GM12878 (cell line): ENCODE results near the gene SLC5A6. TPM values are rescaled to one million over a fixed set of nuclear protein-coding genes. Genes with fewer than 3 reads are reported as not detected.

Experiments used
- ATAC-seq: fragments of 200-7000 bp; cut with Tn5 transposase; 3 replicates; pipeline ENCODE4 v1.9.1; 2020; ENCODE audit warnings: mild to moderate bottlenecking, moderate library complexity
- BruUV-seq: library from RNA; stranded (reverse); fragments of 400-500 nt; replicated peaks from 2 replicates; lab custom pipeline; 2021; lab: Mats Ljungman, UMichigan
- CTCF ChIA-PET: fragments of 300-600 bp; sonication (Branson Sonifier 250); formaldehyde crosslinking; extraction: SDS; loops from one replicate; lab custom pipeline; 2021; ENCODE audit warnings: inconsistent platforms; lab: Yijun Ruan, JAX
- POLR2A ChIA-PET: fragments of 350-600 bp; formaldehyde crosslinking; extraction: SDS; loops from one replicate; lab custom pipeline; 2021; ENCODE audit warnings: inconsistent platforms; lab: Charles Lee
- RAD21 ChIA-PET: fragments of 300-600 bp; sonication (Branson Sonifier 250); formaldehyde crosslinking; loops from one replicate; lab custom pipeline; 2023; ENCODE audit warnings: antibody characterized with exemption; ENCODE audit not compliant: unreplicated experiment; lab: Charles Lee
- SMC1A ChIA-PET: fragments of 300-600 bp; sonication (Branson Sonifier 250); formaldehyde crosslinking; loops from one replicate; lab custom pipeline; 2023; ENCODE audit not compliant: unreplicated experiment, uncharacterized antibody; lab: Charles Lee
- DNase-seq: peaks from one replicate; pipeline ENCODE4 v3.0.0-alpha.2; 2011; ENCODE audit warnings: low read depth, low spot score
- FAIRE-seq: peaks from 3 replicates; lab custom pipeline; 2011; peaks lifted over from hg19 to GRCh38; lab: Jason Lieb, UNC
- H2AFZ ChIP-seq: 2 replicates; pipeline ENCODE4 v1.6.0; 2011; ENCODE audit warnings: low read depth, low read length, control low read depth; ENCODE audit not compliant: control insufficient read depth
- H3K27ac ChIP-seq: 2 replicates; pipeline ENCODE4 v1.5.1; 2011; ENCODE audit warnings: control low read depth; ENCODE audit not compliant: control insufficient read depth, insufficient read depth
- H3K27me3 ChIP-seq, 2 experiments: replicated peaks in 1 of 2; 2 replicates each; pipeline versions ENCODE4 v1.6.0 to v1.6.1; 2011; ENCODE audit warnings: low read length in 1 of 2; ENCODE audit not compliant: control insufficient read depth in 2 of 2, insufficient read depth in 2 of 2
- H3K36me3 ChIP-seq, 2 experiments: 2 replicates each; pipeline ENCODE4 v1.5.1; 2011; ENCODE audit warnings: low read length in 1 of 2; ENCODE audit not compliant: control insufficient read depth in 2 of 2, insufficient read depth in 2 of 2
- H3K4me1 ChIP-seq: 2 replicates; pipeline ENCODE4 v1.6.1; 2011; ENCODE audit warnings: mild to moderate bottlenecking, low read length, moderate library complexity, mixed read lengths; ENCODE audit not compliant: control insufficient read depth, insufficient read depth
- H3K4me2 ChIP-seq: 2 replicates; pipeline ENCODE4 v1.6.0; 2011; ENCODE audit warnings: control low read depth; ENCODE audit not compliant: control insufficient read depth, insufficient read depth
- H3K4me3 ChIP-seq: fragments of 200-600 bp; sonication (generic); 2 replicates; pipeline ENCODE4 v1.5.1; 2016
- H3K79me2 ChIP-seq: 2 replicates; pipeline ENCODE4 v1.6.0; 2011; ENCODE audit warnings: low read length; ENCODE audit not compliant: control insufficient read depth, insufficient read depth
- H3K9ac ChIP-seq: 2 replicates; pipeline ENCODE4 v1.8.0; 2011; ENCODE audit warnings: low read length, control low read depth, mixed read lengths; ENCODE audit not compliant: control insufficient read depth, insufficient read depth
- H3K9me3 ChIP-seq: replicated peaks from 3 replicates; pipeline ENCODE4 v1.5.1; 2011; ENCODE audit warnings: mild to moderate bottlenecking, low read length; ENCODE audit not compliant: control insufficient read depth, insufficient read depth
- H4K20me1 ChIP-seq: 2 replicates; pipeline ENCODE4 v1.6.0; 2011; ENCODE audit not compliant: control insufficient read depth, insufficient read depth
- BMI1 ChIP-seq: fragments of 450-650 bp; IDR thresholded peaks from 2 replicates; pipeline ENCODE4 v1.6.1; 2016; ENCODE audit warnings: mild to moderate bottlenecking, moderate library complexity, borderline replicate concordance
- CREB1 ChIP-seq: IDR thresholded peaks from 2 replicates; pipeline ENCODE4 v1.6.1; 2012; ENCODE audit warnings: low read depth, mild to moderate bottlenecking, inconsistent platforms
- ETV6 ChIP-seq, 2 experiments: fragments of 450-650 bp in 1 of 2; IDR thresholded peaks in 1 of 2; conservative IDR thresholded peaks in 1 of 2; 2 replicates each; pipeline ENCODE4 v1.6.1; 2014; ENCODE audit warnings: antibody characterized with exemption in 1 of 2, borderline replicate concordance in 1 of 2, low read depth in 1 of 2, mild to moderate bottlenecking in 1 of 2, moderate library complexity in 1 of 2
- FOXM1 ChIP-seq: IDR thresholded peaks from 2 replicates; pipeline ENCODE4 v1.6.1; 2012; ENCODE audit warnings: low read depth, mild to moderate bottlenecking, inconsistent platforms, low read length, moderate library complexity
- IRF4 ChIP-seq: IDR thresholded peaks from 2 replicates; pipeline ENCODE4 v1.6.1; 2011; ENCODE audit warnings: low read depth, low read length
- MEF2A ChIP-seq: IDR thresholded peaks from 2 replicates; pipeline ENCODE4 v1.6.1; 2011; ENCODE audit warnings: low read depth, mild to moderate bottlenecking, low read length, moderate library complexity; ENCODE audit not compliant: insufficient read depth
- MEF2B ChIP-seq: fragments of 450-650 bp; IDR thresholded peaks from 2 replicates; pipeline ENCODE4 v1.6.1; 2018; ENCODE audit warnings: mild to moderate bottlenecking, moderate library complexity; ENCODE audit not compliant: partially characterized antibody, poor library complexity, severe bottlenecking
- NBN ChIP-seq: fragments of 450-650 bp; IDR thresholded peaks from 2 replicates; pipeline ENCODE4 v1.6.1; 2016
- SMAD5 ChIP-seq: IDR thresholded peaks from 2 replicates; pipeline ENCODE4 v1.6.1; 2016; ENCODE audit warnings: antibody characterized with exemption, low read depth
- SREBF1 ChIP-seq: IDR thresholded peaks from 2 replicates; pipeline ENCODE4 v1.6.1; 2012; ENCODE audit warnings: mild to moderate bottlenecking, low read length
- ZNF384 ChIP-seq: IDR thresholded peaks from 2 replicates; pipeline ENCODE4 v1.6.1; 2012; ENCODE audit warnings: low read depth, mild to moderate bottlenecking, low read length, improper control_type of control experiment, borderline replicate concordance
- WGBS: methylation state at CpG from one replicate; pipeline ENCODE4 v1.1.6; 2016; ENCODE audit warnings: low lambda C conversion rate; ENCODE audit not compliant: insufficient replicate concordance, insufficient coverage; ENCODE audit errors: missing lambda C conversion rate; 5-methylcytosine and 5-hydroxymethylcytosine counted together
- in situ Hi-C: fragments of 300-500 bp; cut with MboI; formaldehyde crosslinking; loops from 9 replicates; pipeline ENCODE4 v1.14.3; 2018; ENCODE audit warnings: mixed read lengths
- intact Hi-C: fragments of 100-400 bp; cut with micrococcal nuclease; formaldehyde crosslinking; loops from one replicate; pipeline ENCODE4 v1.14.2; 2022; ENCODE audit not compliant: unreplicated experiment
- polyA plus RNA-seq, 11 experiments: library from polyadenylated mRNA; depleted of rRNA in 4 of 11; unstranded in 6 of 11; stranded (reverse) in 5 of 11; fragments of >200 nt; fragmentation: Nextera tagmentation in 4 of 11; fragmentation: Illumina TruSeq in 1 of 11; extraction: Ambion mirVana in 4 of 11; extraction: Trizol in 1 of 11; gene quantifications; 1 replicate in 1 of 11; 2 replicates in 10 of 11; pipeline versions ENCODE4 v1.2.1 to v1.2.3, GENCODE V29; 2011 to 2016; ENCODE audit warnings: inconsistent platforms in 2 of 11, missing spikeins in 2 of 11, low read depth in 1 of 11
- total RNA-seq, 4 experiments: library from RNA; depleted of rRNA in 3 of 4; stranded (reverse); fragments of >200 nt in 3 of 4; fragmentation: Illumina TruSeq in 1 of 4; extraction: Trizol in 1 of 4; gene quantifications; 2 replicates each; pipeline versions ENCODE4 v1.2.1 to v1.2.3, GENCODE V29; 2013 to 2021
- TF ChIP-seq, protein P1 (sequence below): fragments of 450-650 bp; conservative IDR thresholded peaks from 2 replicates; pipeline ENCODE4 v1.6.1; 2017; ENCODE audit warnings: mild to moderate bottlenecking, moderate library complexity
- TF ChIP-seq, protein P2 (sequence below): IDR thresholded peaks from 2 replicates; pipeline ENCODE4 v1.6.1; 2011; ENCODE audit warnings: mild to moderate bottlenecking, low read depth, low read length, moderate library complexity; ENCODE audit not compliant: insufficient replicate concordance
- TF ChIP-seq, protein P3 (sequence below): IDR thresholded peaks from 2 replicates; pipeline ENCODE4 v1.6.1; 2012; ENCODE audit warnings: low read depth, low read length, improper control_type of control experiment
- TF ChIP-seq, protein P4 (sequence below): IDR thresholded peaks from 2 replicates; pipeline ENCODE4 v1.6.1; 2011; ENCODE audit warnings: low read depth, low read length, improper control_type of control experiment, borderline replicate concordance
- TF ChIP-seq, protein P5 (sequence below): fragments of 450-650 bp; IDR thresholded peaks from 2 replicates; pipeline ENCODE4 v1.6.1; 2017; ENCODE audit warnings: mild to moderate bottlenecking, moderate library complexity

The SLC5A6 gene
- total and polyA plus RNA-seq, 10 of the 15 experiments (the other 5 are each of a cell fraction or from before 2014, with no cell fraction given) = 13.1 to 101 (median 55.3) TPM

DNA sequence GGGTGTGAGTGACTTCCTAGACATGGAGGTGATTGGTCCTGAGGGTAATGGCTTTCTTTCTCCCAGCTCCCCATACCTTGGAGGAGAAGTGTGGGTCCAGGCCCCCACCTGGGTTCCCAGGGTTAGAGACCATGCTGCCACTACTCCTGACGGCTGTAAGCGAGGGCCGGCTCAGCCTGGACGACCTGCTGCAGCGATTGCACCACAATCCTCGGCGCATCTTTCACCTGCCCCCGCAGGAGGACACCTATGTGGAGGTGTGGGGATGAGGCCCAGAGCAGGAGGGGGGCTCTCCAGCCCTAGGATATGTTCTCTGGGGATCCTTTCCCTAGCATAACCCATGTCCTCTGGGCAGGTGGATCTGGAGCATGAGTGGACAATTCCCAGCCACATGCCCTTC is 26.9 kb upstream of the SLC5A6 start:
- Histone ChIP-seq H3K4me2 (no peak overlapping the region), H4K20me1 (no peaks in the 10 kb centered on the region), H3K4me3 (no peak overlapping the region), H3K36me3 (peaks cover 44 to 69% of the 10 kb centered on the region in 2 experiments), H3K9ac (no peak overlapping the region), H3K4me1 (no peaks in the 10 kb centered on the region), H3K9me3 (no peaks in the 10 kb centered on the region), H2AFZ (no peak overlapping the region), H3K27me3 (no peaks in the 10 kb centered on the region), H3K79me2 (no peaks in the 10 kb centered on the region), H3K27ac (no peak overlapping the region)
- CTCF ChIA-PET = no interaction called here
- no peak for FAIRE-seq
- SMC1A ChIA-PET = no interaction called here
- in situ Hi-C loops = no loop called here
- RAD21 ChIA-PET = no interaction called here
- intact Hi-C loops = no loop called here
- BruUV-seq = no TSS peak
- POLR2A ChIA-PET = no interaction called here
- ATAC-seq = no peak
- WGBS = 95% methylated on average over 8 of the region's 8 CpGs
- no peak for DNase-seq
- TF ChIP-seq, protein P1, sequence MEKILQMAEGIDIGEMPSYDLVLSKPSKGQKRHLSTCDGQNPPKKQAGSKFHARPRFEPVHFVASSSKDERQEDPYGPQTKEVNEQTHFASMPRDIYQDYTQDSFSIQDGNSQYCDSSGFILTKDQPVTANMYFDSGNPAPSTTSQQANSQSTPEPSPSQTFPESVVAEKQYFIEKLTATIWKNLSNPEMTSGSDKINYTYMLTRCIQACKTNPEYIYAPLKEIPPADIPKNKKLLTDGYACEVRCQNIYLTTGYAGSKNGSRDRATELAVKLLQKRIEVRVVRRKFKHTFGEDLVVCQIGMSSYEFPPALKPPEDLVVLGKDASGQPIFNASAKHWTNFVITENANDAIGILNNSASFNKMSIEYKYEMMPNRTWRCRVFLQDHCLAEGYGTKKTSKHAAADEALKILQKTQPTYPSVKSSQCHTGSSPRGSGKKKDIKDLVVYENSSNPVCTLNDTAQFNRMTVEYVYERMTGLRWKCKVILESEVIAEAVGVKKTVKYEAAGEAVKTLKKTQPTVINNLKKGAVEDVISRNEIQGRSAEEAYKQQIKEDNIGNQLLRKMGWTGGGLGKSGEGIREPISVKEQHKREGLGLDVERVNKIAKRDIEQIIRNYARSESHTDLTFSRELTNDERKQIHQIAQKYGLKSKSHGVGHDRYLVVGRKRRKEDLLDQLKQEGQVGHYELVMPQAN = no peak
- TF ChIP-seq IRF4 (no peak), SMAD5 (no peak), MEF2A (no peak), SREBF1 (no peak), FOXM1 (no peak), BMI1 (no peak), ZNF384 (no peak), CREB1 (no peak), NBN (no peak), ETV6 (conservative IDR thresholded peaks at IDR 0.05 in 1 of 2, IDR thresholded peaks at IDR 0.05 in 1 of 2; ENCODE audit: borderline replicate concordance in 1 of 2, low read depth in 1 of 2) (no peak), MEF2B (no peak)
- TF ChIP-seq, protein P2, sequence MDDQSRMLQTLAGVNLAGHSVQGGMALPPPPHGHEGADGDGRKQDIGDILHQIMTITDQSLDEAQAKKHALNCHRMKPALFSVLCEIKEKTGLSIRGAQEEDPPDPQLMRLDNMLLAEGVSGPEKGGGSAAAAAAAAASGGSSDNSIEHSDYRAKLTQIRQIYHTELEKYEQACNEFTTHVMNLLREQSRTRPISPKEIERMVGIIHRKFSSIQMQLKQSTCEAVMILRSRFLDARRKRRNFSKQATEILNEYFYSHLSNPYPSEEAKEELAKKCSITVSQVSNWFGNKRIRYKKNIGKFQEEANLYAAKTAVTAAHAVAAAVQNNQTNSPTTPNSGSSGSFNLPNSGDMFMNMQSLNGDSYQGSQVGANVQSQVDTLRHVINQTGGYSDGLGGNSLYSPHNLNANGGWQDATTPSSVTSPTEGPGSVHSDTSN = no peak
- TF ChIP-seq, protein P3, sequence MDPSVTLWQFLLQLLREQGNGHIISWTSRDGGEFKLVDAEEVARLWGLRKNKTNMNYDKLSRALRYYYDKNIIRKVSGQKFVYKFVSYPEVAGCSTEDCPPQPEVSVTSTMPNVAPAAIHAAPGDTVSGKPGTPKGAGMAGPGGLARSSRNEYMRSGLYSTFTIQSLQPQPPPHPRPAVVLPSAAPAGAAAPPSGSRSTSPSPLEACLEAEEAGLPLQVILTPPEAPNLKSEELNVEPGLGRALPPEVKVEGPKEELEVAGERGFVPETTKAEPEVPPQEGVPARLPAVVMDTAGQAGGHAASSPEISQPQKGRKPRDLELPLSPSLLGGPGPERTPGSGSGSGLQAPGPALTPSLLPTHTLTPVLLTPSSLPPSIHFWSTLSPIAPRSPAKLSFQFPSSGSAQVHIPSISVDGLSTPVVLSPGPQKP = no peak
- TF ChIP-seq, protein P4, sequence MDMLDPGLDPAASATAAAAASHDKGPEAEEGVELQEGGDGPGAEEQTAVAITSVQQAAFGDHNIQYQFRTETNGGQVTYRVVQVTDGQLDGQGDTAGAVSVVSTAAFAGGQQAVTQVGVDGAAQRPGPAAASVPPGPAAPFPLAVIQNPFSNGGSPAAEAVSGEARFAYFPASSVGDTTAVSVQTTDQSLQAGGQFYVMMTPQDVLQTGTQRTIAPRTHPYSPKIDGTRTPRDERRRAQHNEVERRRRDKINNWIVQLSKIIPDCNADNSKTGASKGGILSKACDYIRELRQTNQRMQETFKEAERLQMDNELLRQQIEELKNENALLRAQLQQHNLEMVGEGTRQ = no peak
- TF ChIP-seq, protein P5, sequence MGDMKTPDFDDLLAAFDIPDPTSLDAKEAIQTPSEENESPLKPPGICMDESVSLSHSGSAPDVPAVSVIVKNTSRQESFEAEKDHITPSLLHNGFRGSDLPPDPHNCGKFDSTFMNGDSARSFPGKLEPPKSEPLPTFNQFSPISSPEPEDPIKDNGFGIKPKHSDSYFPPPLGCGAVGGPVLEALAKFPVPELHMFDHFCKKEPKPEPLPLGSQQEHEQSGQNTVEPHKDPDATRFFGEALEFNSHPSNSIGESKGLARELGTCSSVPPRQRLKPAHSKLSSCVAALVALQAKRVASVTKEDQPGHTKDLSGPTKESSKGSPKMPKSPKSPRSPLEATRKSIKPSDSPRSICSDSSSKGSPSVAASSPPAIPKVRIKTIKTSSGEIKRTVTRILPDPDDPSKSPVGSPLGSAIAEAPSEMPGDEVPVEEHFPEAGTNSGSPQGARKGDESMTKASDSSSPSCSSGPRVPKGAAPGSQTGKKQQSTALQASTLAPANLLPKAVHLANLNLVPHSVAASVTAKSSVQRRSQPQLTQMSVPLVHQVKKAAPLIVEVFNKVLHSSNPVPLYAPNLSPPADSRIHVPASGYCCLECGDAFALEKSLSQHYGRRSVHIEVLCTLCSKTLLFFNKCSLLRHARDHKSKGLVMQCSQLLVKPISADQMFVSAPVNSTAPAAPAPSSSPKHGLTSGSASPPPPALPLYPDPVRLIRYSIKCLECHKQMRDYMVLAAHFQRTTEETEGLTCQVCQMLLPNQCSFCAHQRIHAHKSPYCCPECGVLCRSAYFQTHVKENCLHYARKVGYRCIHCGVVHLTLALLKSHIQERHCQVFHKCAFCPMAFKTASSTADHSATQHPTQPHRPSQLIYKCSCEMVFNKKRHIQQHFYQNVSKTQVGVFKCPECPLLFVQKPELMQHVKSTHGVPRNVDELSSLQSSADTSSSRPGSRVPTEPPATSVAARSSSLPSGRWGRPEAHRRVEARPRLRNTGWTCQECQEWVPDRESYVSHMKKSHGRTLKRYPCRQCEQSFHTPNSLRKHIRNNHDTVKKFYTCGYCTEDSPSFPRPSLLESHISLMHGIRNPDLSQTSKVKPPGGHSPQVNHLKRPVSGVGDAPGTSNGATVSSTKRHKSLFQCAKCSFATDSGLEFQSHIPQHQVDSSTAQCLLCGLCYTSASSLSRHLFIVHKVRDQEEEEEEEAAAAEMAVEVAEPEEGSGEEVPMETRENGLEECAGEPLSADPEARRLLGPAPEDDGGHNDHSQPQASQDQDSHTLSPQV = no peak
